ENCODE results near the gene ARHGEF17.

DNA sequence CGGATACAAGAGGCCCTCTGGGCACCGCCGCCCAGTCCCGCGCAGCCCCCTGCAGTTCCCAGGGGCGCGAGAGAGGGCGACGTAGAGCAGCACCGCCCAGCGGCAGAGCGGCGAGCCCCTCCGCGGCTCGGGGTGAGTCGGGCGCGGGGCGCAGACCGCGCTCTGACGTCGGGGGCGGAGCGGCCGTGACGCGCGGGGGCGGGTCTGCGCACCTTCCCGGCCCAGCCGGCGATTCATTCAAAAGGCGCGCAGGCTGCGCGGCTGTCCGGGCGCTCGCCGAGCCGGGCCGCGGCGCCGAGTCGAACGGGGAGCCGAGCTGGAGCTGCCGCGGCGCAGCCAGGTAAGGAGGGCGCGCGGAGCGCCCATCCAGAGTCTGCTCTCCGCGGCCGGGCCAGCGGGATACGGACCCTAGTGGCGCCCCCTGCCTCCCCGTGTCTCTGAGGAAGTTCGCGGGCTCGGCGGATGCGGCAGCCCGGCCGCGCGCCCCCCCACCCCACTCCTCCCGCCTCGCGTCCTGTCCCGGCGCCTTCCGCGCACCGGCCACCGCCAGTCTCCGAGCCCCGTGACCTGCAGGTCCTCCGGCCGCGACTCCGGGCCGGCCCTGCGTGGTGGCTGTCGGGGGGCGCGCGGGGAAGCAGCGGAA is 68.2 kb downstream of the ARHGEF17 start, which contains the start of gene RELT:
- no peak for TF ChIP-seq EZH2 (IDR thresholded peaks at IDR 0.05; ENCODE audit: insufficient read depth, poor library complexity, severe bottlenecking)
- no peak for TF ChIP-seq EZH2phosphoT487 (IDR thresholded peaks at IDR 0.05; ENCODE audit: insufficient read depth, low read depth)

All from GM23248 (cell line).